Measurements from ENCODE around the gene RPS10. TPM values are rescaled to one million over a fixed set of nuclear protein-coding genes. Genes with fewer than 3 reads are reported as not detected.

Gene RPS10
- total and polyA plus RNA-seq, 2 of the 8 experiments (the other 6 are each of a cell fraction or from before 2014, with no cell fraction given), result 2,408 to 11,142 TPM

- H3K9ac ChIP-seq (replicated peaks in 1 of 4; ENCODE audit: extremely low read depth in 1 of 4, low read depth in 3 of 4, low read length in 3 of 4), result no peak overlapping the region
- no peak overlapping the region for H3K4me2 ChIP-seq (ENCODE audit: insufficient read depth in 1 of 2, low read depth in 2 of 2, low read length in 2 of 2)
- H2BK120ac ChIP-seq (replicated peaks; ENCODE audit: low read depth, low read length), result no peak overlapping the region
- ChIA-PET POLR2A (ENCODE audit: partially characterized antibody) (interaction anchor here (0.7 to 2.3 kb wide), 5 partner anchors 10 to 134 kb away, joined by 3 to 9 read pairs (median 6); partner anchors contain the start of gene RPS10), CTCF (ENCODE audit: partially characterized antibody) (interaction anchor here (1.0 to 1.1 kb wide), 3 partner anchors 12 to 218 kb away, joined by 3 to 5 read pairs (median 4); no protein-coding TSS in a partner anchor)
- no peak overlapping the region for H2AFZ ChIP-seq (ENCODE audit: low read length)
- H2BK5ac ChIP-seq (ENCODE audit: low read depth, low read length), result no peak overlapping the region
- H3K4me1 ChIP-seq (replicated peaks in 1 of 4; ENCODE audit: control insufficient read depth in 3 of 4, insufficient read depth in 4 of 4, low read length in 3 of 4), result peaks cover 0 to 13% (median 7%) of the 10 kb centered on the region in 4 experiments; a peak in 5 of 7 replicates
- DNase-seq (ENCODE audit: low read depth in 1 of 2, low spot score in 2 of 2) (no peak), FAIRE-seq (no peak)
- no peak overlapping the region for H2BK20ac ChIP-seq (ENCODE audit: low read length)
- peaks cover 15% of the 10 kb centered on the region for H3K79me1 ChIP-seq (ENCODE audit: low read depth, low read length)
- no peak overlapping the region for H4K91ac ChIP-seq (replicated peaks; ENCODE audit: insufficient read length, low read length)
- H3K79me2 ChIP-seq (ENCODE audit: control insufficient read depth in 1 of 2, insufficient read depth in 2 of 2, low read length in 2 of 2), result peaks cover 0 to 95% of the 10 kb centered on the region in 2 experiments; a peak in 2 of 4 replicates
- H4K5ac ChIP-seq (ENCODE audit: insufficient read length, low read depth, low read length), result no peak overlapping the region
- H2BK12ac ChIP-seq (ENCODE audit: low read depth, low read length), result no peak overlapping the region
- 90% methylated on average over 5 of the region's 5 CpGs; no CpG with 5 or more reads in 1 of the 2 experiments for WGBS, 2 experiments (ENCODE audit: extremely low coverage in 1 of 2, insufficient coverage in 1 of 2, insufficient read length in 1 of 2, insufficient replicate concordance in 2 of 2, low coverage in 1 of 2, low lambda C conversion rate in 2 of 2, missing lambda C conversion rate in 1 of 2)
- no peak overlapping the region for H2AK5ac ChIP-seq (ENCODE audit: low read depth, low read length)
- no peak overlapping the region for H3K14ac ChIP-seq (ENCODE audit: insufficient read length)
- no peaks in the 10 kb centered on the region for H3K36me3 ChIP-seq (ENCODE audit: control insufficient read depth in 2 of 4, insufficient read depth in 4 of 4, low read length in 3 of 4)
- no peak overlapping the region for H3K4me3 ChIP-seq (ENCODE audit: extremely low read depth in 1 of 4, insufficient read depth in 2 of 4, low read depth in 3 of 4, low read length in 4 of 4)
- H3K23me2 ChIP-seq (ENCODE audit: low read depth, low read length), result peaks cover 4% of the 10 kb centered on the region; the same call in 1 of the 2 replicates
- no peak overlapping the region for H4K8ac ChIP-seq (ENCODE audit: extremely low read depth, insufficient read depth, low read length)
- H3K56ac ChIP-seq (replicated peaks; ENCODE audit: insufficient read length, low read depth, low read length), result no peak overlapping the region
- H4K20me1 ChIP-seq (replicated peaks in 1 of 2; ENCODE audit: control insufficient read depth in 1 of 2, insufficient read depth in 2 of 2, low read length in 2 of 2), result peaks cover 0 to 11% of the 10 kb centered on the region in 2 experiments
- H3K9me3 ChIP-seq (ENCODE audit: insufficient read depth in 2 of 2, low read depth in 1 of 2, low read length in 1 of 2), result no peaks in the 10 kb centered on the region
- H3K18ac ChIP-seq (ENCODE audit: extremely low read depth, low read length), result no peak overlapping the region
- no peak overlapping the region for H3K27ac ChIP-seq (ENCODE audit: low read depth, low read length)
- no peak overlapping the region for H2BK15ac ChIP-seq (ENCODE audit: low read length)
- H3K27me3 ChIP-seq (replicated peaks in 1 of 4; ENCODE audit: control insufficient read depth in 3 of 4, extremely low read depth in 1 of 4, insufficient read depth in 3 of 4, low read length in 3 of 4), result no peaks in the 10 kb centered on the region
- H3K4ac ChIP-seq (replicated peaks; ENCODE audit: insufficient read length, low read depth, low read length), result no peak overlapping the region
- H3K23ac ChIP-seq (ENCODE audit: insufficient read length), result no peak overlapping the region
- TF ChIP-seq SP1 (IDR thresholded peaks at IDR 0.05; ENCODE audit: low read depth, low read length) (no peak), TAF1 (IDR thresholded peaks at IDR 0.05; ENCODE audit: low read depth, low read length) (no peak), NANOG (IDR thresholded peaks at IDR 0.05; ENCODE audit: insufficient read depth, low read depth, low read length, poor library complexity, severe bottlenecking) (no peak), TBP (IDR thresholded peaks at IDR 0.05; ENCODE audit: low read depth, low read length) (no peak), SUZ12 (IDR thresholded peaks at IDR 0.05; ENCODE audit: low read length) (no peak), TAF7 (optimal IDR thresholded peaks at IDR 0.05; ENCODE audit: borderline replicate concordance, low read depth, low read length) (no peak), TCF12 (IDR thresholded peaks at IDR 0.05; ENCODE audit: low read depth, low read length) (no peak), RXRA (IDR thresholded peaks at IDR 0.05; ENCODE audit: insufficient read depth, low read depth, low read length) (no peak), SRF (IDR thresholded peaks at IDR 0.05; ENCODE audit: low read depth, low read length) (no peak), JUND (IDR thresholded peaks at IDR 0.05; ENCODE audit: low read length) (no peak), E2F6 (IDR thresholded peaks at IDR 0.05) (no peak), CBX8 (IDR thresholded peaks at IDR 0.05; ENCODE audit: borderline replicate concordance, low read depth, low read length) (no peak), EP300 (IDR thresholded peaks at IDR 0.05; ENCODE audit: borderline replicate concordance in 1 of 2, low read depth in 2 of 2, low read length in 2 of 2) (no peak), SP4 (IDR thresholded peaks at IDR 0.05; ENCODE audit: low read length) (no peak)
Measured at GRCh38 chr6:34381081-34381480, 44.8 kb downstream of the RPS10 start.
